Activated T-helper 9 cell treated with anti-CD3 and anti-CD28 coated beads, Interleukin-2, amount 50 U/mL, for 16 hours (primary cell): ENCODE data around the gene TGFBR1.

Experiments
- DNase-seq: peaks from one replicate; pipeline ENCODE4 v3.0.0-alpha.2; 2020; ENCODE audit warnings: low read depth

Gene TGFBR1

GRCh38 chr9:99104459-99105151, at the start of gene TGFBR1:
Gene TGFBR1 (plus strand): TSS chr9:99105113. CDS start chr9:99105206, 93 bp downstream.
- DNase-seq = peak; percentile 91

- DNase-seq = no peak
Measured at GRCh38 chr9:99055384-99055783, 49.5 kb upstream of the TGFBR1 start.

DNA sequence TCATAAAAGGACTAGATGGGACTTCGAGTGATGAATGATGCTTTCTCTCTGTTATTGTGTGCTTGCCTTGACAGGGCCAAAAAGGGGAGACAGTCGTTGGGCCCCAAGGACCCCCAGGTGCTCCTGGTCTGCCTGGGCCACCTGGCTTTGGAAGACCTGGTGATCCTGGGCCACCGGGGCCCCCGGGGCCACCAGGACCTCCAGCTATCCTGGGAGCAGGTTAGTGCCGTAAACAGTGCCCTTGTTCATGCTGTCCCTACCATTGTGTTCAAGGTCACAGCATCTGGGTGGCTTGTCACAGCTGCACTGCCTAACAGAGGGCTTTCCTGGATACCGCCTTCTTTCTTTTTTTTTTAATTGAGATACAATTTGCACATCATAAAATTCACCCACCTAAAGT, 48.7 kb upstream of the TGFBR1 start:
- DNase-seq = no peak

- DNase-seq = no peak
Measured at GRCh38 chr9:99056886-99057664, 47.8 kb upstream of the TGFBR1 start.

DNA sequence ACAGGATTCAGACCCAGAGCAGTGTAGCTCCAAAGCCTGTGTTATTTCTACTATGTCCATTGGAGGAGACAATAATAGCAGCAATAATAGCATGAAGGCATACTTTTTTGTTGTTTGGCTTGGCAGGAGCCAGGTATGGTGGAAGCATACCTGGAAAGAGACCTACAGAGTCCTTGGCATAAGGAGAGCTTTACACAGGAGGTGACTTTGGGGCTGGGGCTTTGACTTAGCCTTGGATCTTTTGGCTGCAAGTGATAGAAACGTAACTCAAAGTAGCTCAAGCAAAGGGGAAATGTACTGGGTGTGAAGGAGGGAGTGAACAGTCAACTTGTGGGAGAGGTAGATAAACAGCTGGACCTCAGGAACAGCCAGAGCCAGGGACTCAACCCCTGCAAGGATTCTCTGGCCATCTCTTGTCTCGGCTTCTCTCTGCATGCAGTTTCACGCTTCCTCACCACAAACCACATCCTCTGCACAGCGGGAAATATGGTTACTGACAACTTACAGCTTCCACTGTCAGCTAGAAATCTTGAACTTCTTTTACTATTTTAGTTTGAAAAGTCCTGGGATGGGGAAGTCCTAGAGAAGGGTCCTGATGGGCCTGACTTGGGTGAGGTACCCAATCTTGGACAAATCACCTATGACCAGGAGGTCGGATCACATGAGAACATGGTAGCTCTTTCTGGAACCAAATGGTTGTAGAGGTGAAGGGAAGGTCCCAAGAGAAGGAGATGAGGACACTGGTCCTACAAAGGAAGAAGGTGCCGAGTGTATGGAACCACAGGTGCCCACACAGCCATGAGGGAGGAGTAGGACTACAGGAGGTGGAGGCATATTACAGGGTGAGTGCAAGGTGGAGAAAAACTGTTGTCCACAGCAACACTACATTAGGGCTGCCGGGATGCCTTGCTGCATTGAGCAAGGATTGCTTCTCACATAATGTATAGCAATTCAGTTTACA, 47.0 kb upstream of the TGFBR1 start:
- DNase-seq = peak; percentile 30

GRCh38 chr9:99058964-99059921, 45.7 kb upstream of the TGFBR1 start:
- no peak for DNase-seq

- DNase-seq = no peak
Measured at GRCh38 chr9:99060621-99061020, 44.3 kb upstream of the TGFBR1 start.

- DNase-seq = no peak
Measured at GRCh38 chr9:99062549-99062948, 42.4 kb upstream of the TGFBR1 start.

- no peak for DNase-seq
Measured at GRCh38 chr9:99063522-99063921, 41.4 kb upstream of the TGFBR1 start.

GRCh38 chr9:99066571-99066970, 38.3 kb upstream of the TGFBR1 start:
- no peak for DNase-seq

DNA sequence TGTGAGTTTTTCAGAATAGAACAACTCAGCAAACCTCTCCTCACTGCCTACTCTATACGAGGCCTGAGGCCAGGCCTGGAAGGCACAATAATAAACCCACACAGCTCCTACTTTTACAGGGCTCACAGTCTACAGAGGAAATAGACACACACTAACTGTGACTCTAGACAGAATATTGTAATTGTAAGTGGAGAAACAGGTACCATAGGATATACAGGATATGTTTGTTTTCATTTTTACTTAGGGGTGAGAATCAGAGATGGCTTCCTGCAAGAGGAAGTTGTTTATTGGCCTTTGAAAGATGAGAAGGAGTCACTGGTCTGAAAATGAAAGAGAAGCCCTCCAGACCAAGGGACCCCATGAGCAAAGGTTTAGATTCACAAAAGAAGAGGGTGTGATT, 35.8 kb upstream of the TGFBR1 start:
- no peak for DNase-seq

GRCh38 chr9:99069546-99069945, 35.4 kb upstream of the TGFBR1 start:
- DNase-seq = no peak

GRCh38 chr9:99070681-99071080, 34.2 kb upstream of the TGFBR1 start:
- DNase-seq = no peak

DNA sequence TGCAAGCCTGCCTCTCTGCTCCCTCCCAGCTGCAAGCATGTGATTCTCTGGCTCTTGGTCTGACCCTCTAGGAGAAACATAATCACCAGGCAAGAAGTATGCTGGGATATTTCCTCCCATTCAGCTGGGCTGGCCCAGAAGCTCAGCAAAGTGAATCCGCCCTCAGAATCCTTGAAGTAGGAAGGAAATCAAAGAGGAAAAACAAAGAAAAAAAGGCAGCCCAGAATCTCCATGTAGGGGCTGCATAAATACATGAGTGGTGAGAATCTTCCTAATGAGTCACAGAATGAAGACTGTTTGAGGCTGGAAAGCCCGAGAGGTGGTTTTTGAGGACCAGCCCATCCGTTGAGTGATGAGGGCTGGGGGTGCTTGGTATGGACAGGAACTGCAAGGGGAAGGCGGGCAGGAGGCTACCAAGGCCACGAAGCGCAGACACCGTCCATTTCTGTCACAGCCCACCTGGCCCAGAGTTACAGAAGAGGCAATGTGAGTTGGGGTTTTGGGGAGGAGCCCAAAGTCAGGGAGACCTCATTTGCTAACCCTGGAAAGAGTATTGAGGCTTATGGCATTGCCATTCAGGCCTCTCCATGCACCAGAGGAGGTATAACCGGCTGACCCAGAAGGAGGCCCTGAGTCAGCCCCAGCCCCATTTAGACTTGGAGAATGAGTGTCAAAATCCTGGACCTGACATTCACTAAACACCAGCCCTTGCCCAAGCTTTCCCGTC, 33.4 kb upstream of the TGFBR1 start:
- no peak for DNase-seq

DNA sequence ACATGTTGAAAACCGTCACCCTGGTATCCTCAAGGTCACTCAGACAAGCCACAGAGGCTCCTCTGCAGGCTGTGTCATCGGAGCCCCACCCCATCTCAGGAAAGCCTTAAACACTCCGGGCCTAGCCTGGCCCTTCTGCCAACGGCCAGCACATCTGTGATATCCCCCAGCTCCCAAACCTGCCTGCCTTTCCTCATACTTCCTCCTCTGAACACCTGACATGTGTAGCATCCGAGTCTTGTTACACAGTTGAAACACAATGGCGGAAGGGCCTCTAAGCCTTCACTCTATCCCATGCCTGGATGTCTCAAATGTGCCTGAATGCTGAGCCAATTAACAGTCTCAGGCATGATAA, 32.9 kb upstream of the TGFBR1 start:
- DNase-seq = no peak

DNA sequence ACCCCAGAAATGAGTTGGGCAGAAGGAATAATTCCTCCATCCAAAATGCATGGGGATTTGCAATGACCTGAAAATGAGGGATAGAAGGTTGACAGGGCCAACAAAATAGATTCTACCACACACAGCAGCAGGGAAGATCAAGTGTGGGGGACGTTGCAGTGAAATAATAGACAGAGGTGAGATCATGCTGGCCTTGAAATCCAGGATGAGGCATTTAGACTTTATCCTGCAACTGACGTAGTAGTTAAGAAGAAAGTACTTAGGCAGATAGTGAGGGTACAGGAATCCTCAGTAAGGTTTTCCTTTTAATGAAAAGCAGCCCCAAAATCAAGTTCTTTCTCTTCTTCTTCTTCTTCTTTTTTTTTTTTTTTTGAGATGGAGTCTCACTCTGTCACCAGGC, 31.6 kb upstream of the TGFBR1 start:
- no peak for DNase-seq

GRCh38 chr9:99073985-99074901, 30.7 kb upstream of the TGFBR1 start:
- no peak for DNase-seq

GRCh38 chr9:99074902-99075245, 30.0 kb upstream of the TGFBR1 start:
- no peak for DNase-seq

- DNase-seq = no peak
Measured at GRCh38 chr9:99075246-99075912, 29.5 kb upstream of the TGFBR1 start.
